GM12873 (cell line): ENCODE data around the gene SPON1.

Experiments used
- TF ChIP-seq, protein P1 (sequence below): IDR thresholded peaks from 2 replicates; pipeline ENCODE4 v1.5.1; 2012; ENCODE audit warnings: low read depth, mild to moderate bottlenecking, moderate library complexity, low read length, control low read depth; ENCODE audit not compliant: insufficient read depth; ENCODE audit errors: missing control alignments

Gene SPON1

DNA sequence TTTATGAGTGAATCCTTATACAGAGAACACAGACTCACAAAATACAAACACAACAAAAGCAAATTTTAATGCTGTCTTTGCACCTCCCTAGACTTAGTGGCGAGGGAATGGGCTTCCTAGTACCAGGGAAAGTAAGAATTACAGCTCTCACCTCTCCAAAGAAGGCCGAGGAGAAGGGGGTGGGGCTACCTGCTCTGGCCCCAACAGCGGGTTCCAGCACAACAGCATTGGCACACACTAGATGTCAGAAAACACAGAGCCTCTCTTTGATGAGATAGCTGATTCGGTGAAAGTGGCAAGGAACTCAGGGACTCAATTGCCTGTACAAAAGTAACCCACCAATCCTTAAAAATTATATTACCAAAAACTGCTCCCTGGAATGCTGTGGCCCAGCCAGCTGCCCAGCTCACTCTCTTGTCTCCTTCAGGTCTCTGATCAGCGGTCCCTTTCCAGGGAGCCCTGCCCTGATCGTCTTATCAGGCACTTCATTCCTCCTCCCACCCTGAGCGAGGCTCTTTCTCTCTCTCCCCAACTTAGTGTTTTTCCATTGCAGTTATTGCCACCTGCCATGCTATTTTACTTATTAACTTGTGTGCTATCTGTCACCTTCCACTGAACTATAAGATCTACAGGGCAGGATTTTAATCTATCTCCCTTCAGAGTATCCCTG, 30.7 kb downstream of the SPON1 start:
- TF ChIP-seq, protein P1, sequence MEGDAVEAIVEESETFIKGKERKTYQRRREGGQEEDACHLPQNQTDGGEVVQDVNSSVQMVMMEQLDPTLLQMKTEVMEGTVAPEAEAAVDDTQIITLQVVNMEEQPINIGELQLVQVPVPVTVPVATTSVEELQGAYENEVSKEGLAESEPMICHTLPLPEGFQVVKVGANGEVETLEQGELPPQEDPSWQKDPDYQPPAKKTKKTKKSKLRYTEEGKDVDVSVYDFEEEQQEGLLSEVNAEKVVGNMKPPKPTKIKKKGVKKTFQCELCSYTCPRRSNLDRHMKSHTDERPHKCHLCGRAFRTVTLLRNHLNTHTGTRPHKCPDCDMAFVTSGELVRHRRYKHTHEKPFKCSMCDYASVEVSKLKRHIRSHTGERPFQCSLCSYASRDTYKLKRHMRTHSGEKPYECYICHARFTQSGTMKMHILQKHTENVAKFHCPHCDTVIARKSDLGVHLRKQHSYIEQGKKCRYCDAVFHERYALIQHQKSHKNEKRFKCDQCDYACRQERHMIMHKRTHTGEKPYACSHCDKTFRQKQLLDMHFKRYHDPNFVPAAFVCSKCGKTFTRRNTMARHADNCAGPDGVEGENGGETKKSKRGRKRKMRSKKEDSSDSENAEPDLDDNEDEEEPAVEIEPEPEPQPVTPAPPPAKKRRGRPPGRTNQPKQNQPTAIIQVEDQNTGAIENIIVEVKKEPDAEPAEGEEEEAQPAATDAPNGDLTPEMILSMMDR, result no peak

DNA sequence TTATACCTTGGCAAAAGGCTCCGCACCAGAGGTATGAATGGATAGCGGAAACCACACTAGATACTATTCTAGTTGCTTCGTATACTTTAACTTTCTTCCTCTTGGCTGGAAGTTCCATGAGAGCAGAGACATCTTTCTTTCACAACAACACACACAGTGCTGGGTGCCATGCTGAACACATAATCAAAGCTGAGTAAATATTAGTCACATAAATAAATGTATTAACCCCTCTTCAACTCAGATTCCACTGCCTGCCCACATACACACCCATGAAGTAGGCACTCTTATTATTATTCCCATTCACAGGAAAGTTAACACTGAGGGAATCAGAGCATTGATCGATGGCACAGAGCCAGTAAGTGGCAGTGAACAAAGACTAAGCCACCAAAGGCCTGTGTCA, 35.4 kb downstream of the SPON1 start:
- TF ChIP-seq, protein P1, result no peak

DNA sequence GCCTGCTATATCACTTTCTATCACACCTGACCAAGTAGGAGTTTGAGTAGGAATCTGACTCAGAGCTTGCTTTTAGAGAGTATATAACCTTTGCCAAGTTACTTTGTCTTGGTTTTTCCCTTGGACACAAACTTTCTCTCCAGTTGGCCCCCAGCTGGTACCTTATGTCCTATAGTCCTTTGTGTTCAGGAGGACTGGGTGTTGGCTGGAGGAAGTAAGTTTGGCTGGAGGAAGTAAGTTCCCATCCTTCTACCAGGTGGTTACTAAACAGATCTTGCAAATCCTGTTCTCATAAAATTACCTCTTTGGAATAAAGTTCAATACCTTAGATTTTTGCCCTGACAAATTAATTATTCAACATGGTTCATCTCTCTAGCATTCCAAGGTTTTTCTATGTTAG, 37.2 kb downstream of the SPON1 start:
- TF ChIP-seq, protein P1, result no peak

DNA sequence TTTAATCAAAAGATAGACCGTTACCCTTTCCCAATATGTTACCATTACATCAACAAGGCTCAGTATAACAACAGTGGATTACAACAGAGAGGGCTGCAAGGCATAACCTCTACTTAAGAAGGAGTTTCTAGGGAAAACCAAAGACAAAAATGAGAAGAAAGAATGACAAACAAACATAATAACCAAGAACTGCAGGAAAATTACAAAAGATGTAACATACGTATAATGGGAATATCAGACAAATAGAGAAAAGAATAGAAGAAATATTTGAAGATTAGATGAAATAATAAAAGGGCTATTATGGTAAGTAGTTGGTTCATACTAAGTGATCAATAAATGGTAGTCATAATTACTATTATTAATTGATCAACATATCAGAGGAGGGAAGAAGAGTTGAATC, 39.1 kb downstream of the SPON1 start:
- TF ChIP-seq, protein P1, result no peak

DNA sequence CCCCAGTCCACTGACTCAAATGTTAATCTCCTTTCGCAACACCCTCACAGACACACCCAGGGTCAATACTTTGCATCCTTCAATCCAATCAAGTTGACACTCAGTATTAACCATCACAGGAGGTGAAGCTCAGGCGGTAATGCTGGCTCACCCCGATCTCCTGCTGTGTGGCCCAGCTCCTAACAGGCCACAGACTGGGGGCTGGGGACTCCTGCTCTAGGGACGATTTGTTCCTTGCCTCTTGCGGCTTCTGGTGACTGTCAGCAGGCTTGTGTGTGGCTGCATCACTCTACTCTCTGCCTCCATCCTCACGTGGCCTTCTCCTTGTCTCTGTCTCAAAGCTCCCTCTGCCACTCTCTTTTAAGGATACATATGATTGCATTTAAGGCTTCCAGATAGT, 45.0 kb downstream of the SPON1 start:
- TF ChIP-seq, protein P1, result no peak

DNA sequence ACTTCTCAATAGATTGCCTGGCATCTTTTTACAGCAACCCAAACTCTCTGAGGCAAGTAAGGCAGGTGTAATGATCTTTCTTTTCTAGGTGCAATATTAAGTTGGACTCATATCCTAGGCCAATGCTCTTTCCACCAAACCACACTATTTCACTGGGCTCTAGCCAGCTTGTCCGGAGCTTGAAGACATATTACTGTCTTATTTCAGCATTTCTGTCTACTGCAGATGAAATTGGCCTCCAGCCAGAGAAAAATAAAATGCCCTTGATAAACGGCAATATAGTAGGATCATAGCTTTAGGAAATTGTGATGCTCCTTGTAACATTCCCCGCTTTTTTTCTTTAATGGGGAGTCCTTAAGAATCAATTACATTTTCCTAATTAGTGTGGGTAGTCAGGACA, 48.1 kb downstream of the SPON1 start:
- TF ChIP-seq, protein P1, result no peak

DNA sequence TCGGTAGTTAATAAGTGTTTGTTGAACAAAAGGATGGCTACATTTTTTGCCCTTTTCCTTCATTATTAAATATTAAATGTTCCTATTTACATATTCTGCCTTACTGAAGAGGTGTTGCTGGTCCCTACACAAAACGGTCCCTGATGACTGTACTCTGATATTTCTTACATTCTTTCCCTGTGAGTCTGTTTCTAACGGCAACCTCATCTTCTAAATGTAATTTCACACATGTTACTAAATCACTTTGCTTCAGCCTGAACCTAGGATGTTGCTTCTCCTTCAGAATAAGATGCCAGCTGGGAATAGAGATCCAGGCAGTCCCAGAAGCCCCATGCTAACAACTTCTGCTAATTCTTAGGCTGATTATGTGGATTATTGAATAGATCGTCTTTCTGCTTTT, 50.3 kb downstream of the SPON1 start:
- TF ChIP-seq, protein P1, result no peak

DNA sequence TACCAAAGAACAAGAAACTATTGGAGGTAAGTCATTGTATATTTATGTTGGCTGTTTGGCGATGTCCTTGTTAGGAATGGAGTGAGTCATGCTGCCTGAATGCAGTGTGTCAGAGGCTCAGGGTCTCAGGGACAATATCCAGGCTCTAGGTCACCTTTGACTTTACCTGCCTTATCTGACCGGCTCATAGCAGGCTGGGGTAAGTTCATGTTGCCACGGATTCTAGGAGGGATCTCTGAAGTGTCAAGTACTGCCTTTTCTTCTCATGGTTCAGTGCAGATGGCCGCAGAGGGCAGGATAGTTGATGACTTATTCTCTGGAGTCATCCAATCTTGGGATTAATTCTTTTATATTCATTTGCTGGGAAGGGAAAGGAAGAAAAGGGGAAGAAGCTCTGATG, 53.2 kb downstream of the SPON1 start:
- TF ChIP-seq, protein P1, result no peak
